ENCODE measurements around the gene ALOX12. TPM values are rescaled to one million over a fixed set of nuclear protein-coding genes. Genes with fewer than 3 reads are reported as not detected.

Gene ALOX12
- total and polyA plus RNA-seq, 4 donors, result 0.03 to 3.1 (median 0.24) TPM; not detected in 1

DNA sequence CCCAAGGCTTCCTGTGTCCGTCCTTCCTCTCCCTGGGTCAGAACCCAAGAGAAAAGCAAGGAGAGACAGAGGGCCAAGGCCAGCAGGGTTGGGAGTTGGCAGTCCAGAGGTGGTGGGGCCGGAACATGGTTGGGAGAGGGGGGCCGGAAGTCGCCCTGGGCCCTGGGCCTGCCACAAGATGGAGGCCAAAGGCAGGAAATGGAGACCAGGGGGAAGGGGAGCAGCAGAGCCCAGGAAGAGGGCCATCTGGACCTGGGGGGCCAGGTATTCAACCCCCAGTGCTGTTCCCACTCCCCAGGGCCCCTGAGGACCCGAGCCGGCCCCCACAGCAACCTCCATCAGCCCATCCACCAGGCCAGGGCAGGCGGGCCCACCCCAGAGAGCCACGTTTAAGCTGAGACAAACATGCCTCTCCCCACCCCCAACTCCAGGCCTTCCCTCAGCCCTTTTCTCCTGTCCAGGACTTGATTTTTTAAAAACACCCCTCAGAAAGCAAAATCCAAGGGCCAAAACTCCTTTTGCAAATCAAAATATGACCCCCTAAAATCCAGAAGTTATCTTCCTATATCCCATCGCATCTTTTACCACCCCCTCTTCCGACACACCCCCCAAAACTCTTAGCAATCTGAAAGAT lies 22.6 kb downstream of the ALOX12 start (continued):
- peak; percentile 43 to 65 for TF ChIP-seq GABPA (IDR thresholded peaks at IDR 0.05 in 1 of 2, conservative IDR thresholded peaks at IDR 0.05 in 1 of 2)

DNA sequence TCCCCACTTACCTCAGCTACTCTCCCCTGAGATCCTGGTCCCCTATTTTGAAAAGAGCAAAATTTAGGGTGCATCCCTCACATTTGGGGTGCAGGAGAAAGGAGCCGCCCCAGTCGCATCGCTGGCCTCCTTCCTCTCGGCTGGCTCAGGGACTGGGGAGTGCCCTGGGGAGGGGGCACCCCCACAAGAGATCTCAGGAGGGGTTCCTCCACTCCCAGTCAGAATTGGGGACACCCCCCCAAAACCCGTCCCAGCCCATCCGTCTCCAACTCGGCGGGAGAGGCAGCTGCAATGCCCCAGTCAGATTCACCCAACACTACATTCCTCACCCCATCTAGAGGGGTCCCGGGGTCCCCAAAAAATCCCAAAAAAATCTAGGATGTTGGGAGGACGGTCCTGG lies 23.5 kb downstream of the ALOX12 start:
- Histone ChIP-seq H3K4me1 (ENCODE audit: control insufficient read depth in 4 of 4, insufficient read depth in 4 of 4, low read length in 3 of 4) (peaks cover 9 to 40% (median 25%) of the 10 kb centered on the region in 4 donors), H3K9me3 (ENCODE audit: control insufficient read depth in 4 of 4, low read length in 3 of 4) (no peaks in the 10 kb centered on the region)

More for the DNA sequence above, 23.5 kb downstream of the ALOX12 start:
- peak overlapping the region; percentile 58 to 68 for H3K9ac ChIP-seq (ENCODE audit: low read depth in 1 of 2, low read length in 2 of 2)
- DNase-seq (ENCODE audit: low spot score), result no peak
- H3K27ac ChIP-seq (ENCODE audit: low read depth in 1 of 2, low read length in 2 of 2), result peak overlapping the region; percentile 66 to 75
- peak overlapping the region in 2 of 3 donors; percentile 58 to 76 for H3K4me3 ChIP-seq (ENCODE audit: low read depth in 1 of 3, low read length in 3 of 3)
- no peaks in the 10 kb centered on the region for H3K27me3 ChIP-seq (ENCODE audit: control insufficient read depth in 4 of 4, insufficient read depth in 4 of 4, low read length in 3 of 4)
- no peaks in the 10 kb centered on the region for H3K36me3 ChIP-seq (ENCODE audit: control insufficient read depth in 4 of 4, insufficient read depth in 3 of 4, low read depth in 1 of 4, low read length in 3 of 4)
- 42% methylated on average over 10 of the region's 10 CpGs for WGBS
- TF ChIP-seq, protein P1, sequence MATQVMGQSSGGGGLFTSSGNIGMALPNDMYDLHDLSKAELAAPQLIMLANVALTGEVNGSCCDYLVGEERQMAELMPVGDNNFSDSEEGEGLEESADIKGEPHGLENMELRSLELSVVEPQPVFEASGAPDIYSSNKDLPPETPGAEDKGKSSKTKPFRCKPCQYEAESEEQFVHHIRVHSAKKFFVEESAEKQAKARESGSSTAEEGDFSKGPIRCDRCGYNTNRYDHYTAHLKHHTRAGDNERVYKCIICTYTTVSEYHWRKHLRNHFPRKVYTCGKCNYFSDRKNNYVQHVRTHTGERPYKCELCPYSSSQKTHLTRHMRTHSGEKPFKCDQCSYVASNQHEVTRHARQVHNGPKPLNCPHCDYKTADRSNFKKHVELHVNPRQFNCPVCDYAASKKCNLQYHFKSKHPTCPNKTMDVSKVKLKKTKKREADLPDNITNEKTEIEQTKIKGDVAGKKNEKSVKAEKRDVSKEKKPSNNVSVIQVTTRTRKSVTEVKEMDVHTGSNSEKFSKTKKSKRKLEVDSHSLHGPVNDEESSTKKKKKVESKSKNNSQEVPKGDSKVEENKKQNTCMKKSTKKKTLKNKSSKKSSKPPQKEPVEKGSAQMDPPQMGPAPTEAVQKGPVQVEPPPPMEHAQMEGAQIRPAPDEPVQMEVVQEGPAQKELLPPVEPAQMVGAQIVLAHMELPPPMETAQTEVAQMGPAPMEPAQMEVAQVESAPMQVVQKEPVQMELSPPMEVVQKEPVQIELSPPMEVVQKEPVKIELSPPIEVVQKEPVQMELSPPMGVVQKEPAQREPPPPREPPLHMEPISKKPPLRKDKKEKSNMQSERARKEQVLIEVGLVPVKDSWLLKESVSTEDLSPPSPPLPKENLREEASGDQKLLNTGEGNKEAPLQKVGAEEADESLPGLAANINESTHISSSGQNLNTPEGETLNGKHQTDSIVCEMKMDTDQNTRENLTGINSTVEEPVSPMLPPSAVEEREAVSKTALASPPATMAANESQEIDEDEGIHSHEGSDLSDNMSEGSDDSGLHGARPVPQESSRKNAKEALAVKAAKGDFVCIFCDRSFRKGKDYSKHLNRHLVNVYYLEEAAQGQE (IDR thresholded peaks at IDR 0.05), result no peak
- TF ChIP-seq FOXA1 (IDR thresholded peaks at IDR 0.05) (no peak), GABPA (IDR thresholded peaks at IDR 0.05 in 1 of 2, conservative IDR thresholded peaks at IDR 0.05 in 1 of 2) (no peak), RXRA (IDR thresholded peaks at IDR 0.05) (no peak), NR2F2 (IDR thresholded peaks at IDR 0.05) (no peak)
- TF ChIP-seq, protein P2, sequence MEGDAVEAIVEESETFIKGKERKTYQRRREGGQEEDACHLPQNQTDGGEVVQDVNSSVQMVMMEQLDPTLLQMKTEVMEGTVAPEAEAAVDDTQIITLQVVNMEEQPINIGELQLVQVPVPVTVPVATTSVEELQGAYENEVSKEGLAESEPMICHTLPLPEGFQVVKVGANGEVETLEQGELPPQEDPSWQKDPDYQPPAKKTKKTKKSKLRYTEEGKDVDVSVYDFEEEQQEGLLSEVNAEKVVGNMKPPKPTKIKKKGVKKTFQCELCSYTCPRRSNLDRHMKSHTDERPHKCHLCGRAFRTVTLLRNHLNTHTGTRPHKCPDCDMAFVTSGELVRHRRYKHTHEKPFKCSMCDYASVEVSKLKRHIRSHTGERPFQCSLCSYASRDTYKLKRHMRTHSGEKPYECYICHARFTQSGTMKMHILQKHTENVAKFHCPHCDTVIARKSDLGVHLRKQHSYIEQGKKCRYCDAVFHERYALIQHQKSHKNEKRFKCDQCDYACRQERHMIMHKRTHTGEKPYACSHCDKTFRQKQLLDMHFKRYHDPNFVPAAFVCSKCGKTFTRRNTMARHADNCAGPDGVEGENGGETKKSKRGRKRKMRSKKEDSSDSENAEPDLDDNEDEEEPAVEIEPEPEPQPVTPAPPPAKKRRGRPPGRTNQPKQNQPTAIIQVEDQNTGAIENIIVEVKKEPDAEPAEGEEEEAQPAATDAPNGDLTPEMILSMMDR (IDR thresholded peaks at IDR 0.05; ENCODE audit: low read depth, low read length, missing input control), result no peak
- TF ChIP-seq, protein P3, sequence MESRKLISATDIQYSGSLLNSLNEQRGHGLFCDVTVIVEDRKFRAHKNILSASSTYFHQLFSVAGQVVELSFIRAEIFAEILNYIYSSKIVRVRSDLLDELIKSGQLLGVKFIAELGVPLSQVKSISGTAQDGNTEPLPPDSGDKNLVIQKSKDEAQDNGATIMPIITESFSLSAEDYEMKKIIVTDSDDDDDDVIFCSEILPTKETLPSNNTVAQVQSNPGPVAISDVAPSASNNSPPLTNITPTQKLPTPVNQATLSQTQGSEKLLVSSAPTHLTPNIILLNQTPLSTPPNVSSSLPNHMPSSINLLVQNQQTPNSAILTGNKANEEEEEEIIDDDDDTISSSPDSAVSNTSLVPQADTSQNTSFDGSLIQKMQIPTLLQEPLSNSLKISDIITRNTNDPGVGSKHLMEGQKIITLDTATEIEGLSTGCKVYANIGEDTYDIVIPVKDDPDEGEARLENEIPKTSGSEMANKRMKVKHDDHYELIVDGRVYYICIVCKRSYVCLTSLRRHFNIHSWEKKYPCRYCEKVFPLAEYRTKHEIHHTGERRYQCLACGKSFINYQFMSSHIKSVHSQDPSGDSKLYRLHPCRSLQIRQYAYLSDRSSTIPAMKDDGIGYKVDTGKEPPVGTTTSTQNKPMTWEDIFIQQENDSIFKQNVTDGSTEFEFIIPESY (IDR thresholded peaks at IDR 0.05), result no peak

All from liver (tissue), 9 donors.